Neural cell (in vitro differentiated cells): ENCODE data around the gene GAS5. TPM values are rescaled to one million over a fixed set of nuclear protein-coding genes. Genes with fewer than 3 reads are reported as not detected.
"Not testable (repeated sequence)": the region's sequence is repeated elsewhere in the genome, so short reads cannot be mapped to it uniquely, and the experiment has no call there.

Experiments
- H2AFZ ChIP-seq: fragments of 200-600, 300-800 bp; sonication (generic), shearing (Covaris generic); 2 replicates; pipeline ENCODE4 v1.6.0; 2014; ENCODE audit warnings: low read depth, mild to moderate bottlenecking, antibody characterized with exemption, low read length, moderate library complexity
- H3F3A ChIP-seq: fragments of 200-600 bp; shearing (Covaris generic); 2 replicates; pipeline ENCODE4 v1.6.1; 2016; ENCODE audit warnings: mild to moderate bottlenecking, moderate library complexity, mixed read lengths, antibody characterized with exemption, low read length; ENCODE audit not compliant: insufficient read depth, poor library complexity, severe bottlenecking
- H3K27ac ChIP-seq: fragments of 200-600, 300-800 bp; sonication (generic), shearing (Covaris generic); 2 replicates; pipeline ENCODE4 v1.5.1; 2014; ENCODE audit warnings: mild to moderate bottlenecking, low read length, moderate library complexity
- H3K27me3 ChIP-seq: fragments of 300-800, 200-600 bp; sonication (generic), shearing (Covaris generic); 2 replicates; pipeline ENCODE4 v1.6.0; 2014; ENCODE audit warnings: mild to moderate bottlenecking, low read depth, low read length, moderate library complexity; ENCODE audit not compliant: insufficient read depth
- H3K36me3 ChIP-seq: fragments of 300-800, 200-600 bp; sonication (generic), shearing (Covaris generic); 2 replicates; pipeline ENCODE4 v1.5.1; 2014; ENCODE audit warnings: mild to moderate bottlenecking, antibody characterized with exemption, low read length, moderate library complexity; ENCODE audit not compliant: insufficient read depth
- H3K4me2 ChIP-seq: fragments of 300-800, 200-600 bp; sonication (generic), shearing (Covaris generic); 2 replicates; pipeline ENCODE4 v1.6.0; 2014; ENCODE audit warnings: mild to moderate bottlenecking, low read length
- H3K4me3 ChIP-seq: fragments of 300-800, 200-600 bp; sonication (generic), shearing (Covaris generic); 2 replicates; pipeline ENCODE4 v1.5.1; 2014; ENCODE audit warnings: mild to moderate bottlenecking, low read length, moderate library complexity
- H3K79me2 ChIP-seq: fragments of 200-600 bp; shearing (Covaris generic); replicated peaks from 2 replicates; pipeline ENCODE4 v1.6.0; 2014; ENCODE audit warnings: mild to moderate bottlenecking, low read length, moderate library complexity; ENCODE audit not compliant: insufficient read depth
- H3K9ac ChIP-seq: fragments of 300-800, 200-600 bp; sonication (generic), shearing (Covaris generic); 2 replicates; pipeline ENCODE4 v1.6.1; 2016; ENCODE audit warnings: mild to moderate bottlenecking, low read length, mixed read lengths
- H3K9me2 ChIP-seq: fragments of 200-600 bp; shearing (Covaris generic); 2 replicates; pipeline ENCODE4 v1.6.1; 2016; ENCODE audit warnings: mild to moderate bottlenecking, low read length, mixed read lengths; ENCODE audit not compliant: insufficient read depth
- H3K9me3 ChIP-seq: fragments of 200-600, 300-800 bp; sonication (generic), shearing (Covaris generic); 2 replicates; pipeline ENCODE4 v1.6.1; 2016; ENCODE audit warnings: mild to moderate bottlenecking, mixed run types, low read length, moderate library complexity, mixed read lengths
- H4K20me1 ChIP-seq: fragments of 200-600 bp; shearing (Covaris generic); 2 replicates; pipeline ENCODE4 v1.6.1; 2016; ENCODE audit warnings: mild to moderate bottlenecking, mixed run types; ENCODE audit not compliant: insufficient read depth
- CTCF ChIP-seq: fragments of 450-650 bp; IDR thresholded peaks from 2 replicates; pipeline ENCODE4 v1.5.1; 2014; ENCODE audit warnings: antibody characterized with exemption, mild to moderate bottlenecking, moderate library complexity; ENCODE audit not compliant: poor library complexity, severe bottlenecking
- EP300 ChIP-seq: fragments of 450-650 bp; conservative IDR thresholded peaks from 2 replicates; pipeline ENCODE4 v1.6.1; 2014; ENCODE audit warnings: antibody characterized with exemption, mild to moderate bottlenecking, moderate library complexity; ENCODE audit not compliant: poor library complexity, severe bottlenecking
- EZH2 ChIP-seq: fragments of 200-600, 300-800 bp; shearing (Covaris generic), sonication (generic); IDR thresholded peaks from 2 replicates; pipeline ENCODE4 v1.6.1; 2014; ENCODE audit warnings: antibody characterized with exemption, low read length, borderline replicate concordance, mild to moderate bottlenecking; ENCODE audit not compliant: insufficient read depth, poor library complexity, severe bottlenecking
- MXI1 ChIP-seq: fragments of 450-650 bp; conservative IDR thresholded peaks from 2 replicates; pipeline ENCODE4 v1.6.1; 2014; ENCODE audit warnings: antibody characterized with exemption, mild to moderate bottlenecking; ENCODE audit not compliant: poor library complexity, severe bottlenecking
- POLR2AphosphoS5 ChIP-seq: IDR thresholded peaks from 2 replicates; pipeline ENCODE4 v1.6.1; 2012
- REST ChIP-seq: IDR thresholded peaks from 2 replicates; pipeline ENCODE4 v1.6.1; 2012; ENCODE audit warnings: borderline replicate concordance
- SMC3 ChIP-seq: fragments of 450-650 bp; conservative IDR thresholded peaks from 2 replicates; pipeline ENCODE4 v1.6.1; 2014; ENCODE audit warnings: antibody characterized with exemption, mild to moderate bottlenecking, moderate library complexity; ENCODE audit not compliant: poor library complexity
- TAF1 ChIP-seq: IDR thresholded peaks from 2 replicates; pipeline ENCODE4 v1.6.1; 2012; ENCODE audit warnings: low read depth
- polyA plus RNA-seq: library from polyadenylated mRNA; depleted of rRNA; stranded (reverse); fragments of >200 nt; gene quantifications from 2 replicates; pipeline ENCODE4 v1.2.3, GENCODE V29; 2014

Gene GAS5
- polyA plus RNA-seq, 1 donor from 2014 or later: 1,182 TPM

- peaks cover under 1% of the 10 kb centered on the region for H3K79me2 ChIP-seq
- TF ChIP-seq CTCF (no peak), POLR2AphosphoS5 (no peak), EP300 (no peak), SMC3 (no peak), TAF1 (no peak), EZH2 (no peak)
- H4K20me1 ChIP-seq: no peaks in the 10 kb centered on the region
- no peak overlapping the region for H2AFZ ChIP-seq
- H3K27me3 ChIP-seq: no peaks in the 10 kb centered on the region
- no peak overlapping the region for H3K27ac ChIP-seq
- no peaks in the 10 kb centered on the region for H3K9me2 ChIP-seq
- H3K36me3 ChIP-seq: peaks cover 6% of the 10 kb centered on the region
- H3F3A ChIP-seq: no peaks in the 10 kb centered on the region
- H3K9ac ChIP-seq: no peak overlapping the region
- no peak overlapping the region for H3K4me3 ChIP-seq
- H3K9me3 ChIP-seq: no peaks in the 10 kb centered on the region
- no peak overlapping the region for H3K4me2 ChIP-seq
Measured at GRCh38 chr1:173860065-173860464, 7.7 kb downstream of the GAS5 start.

- H3K27ac ChIP-seq, H3K4me2 ChIP-seq, H3K9me2 ChIP-seq, H3K27me3 ChIP-seq, H3K9me3 ChIP-seq, H3K9ac ChIP-seq, H3K36me3 ChIP-seq, H4K20me1 ChIP-seq, H3K79me2 ChIP-seq, H2AFZ ChIP-seq, H3F3A ChIP-seq, H3K4me3 ChIP-seq: not testable (repeated sequence)
Measured at GRCh38 chr1:173859547-173859946, 8.2 kb downstream of the GAS5 start.

GRCh38 chr1:173857363-173857917 lies 10.3 kb downstream of the GAS5 start:
- no peak overlapping the region for H3K27ac ChIP-seq
- H4K20me1 ChIP-seq: no peaks in the 10 kb centered on the region
- no peak overlapping the region for H2AFZ ChIP-seq
- TF ChIP-seq TAF1 (no peak), SMC3 (no peak), CTCF (no peak), REST (no peak), MXI1 (no peak)
- no peaks in the 10 kb centered on the region for H3K27me3 ChIP-seq
- no peaks in the 10 kb centered on the region for H3F3A ChIP-seq
- H3K4me3 ChIP-seq: no peak overlapping the region
- no peaks in the 10 kb centered on the region for H3K79me2 ChIP-seq
- no peaks in the 10 kb centered on the region for H3K9me2 ChIP-seq
- H3K9ac ChIP-seq: no peak overlapping the region
- no peaks in the 10 kb centered on the region for H3K9me3 ChIP-seq
- H3K36me3 ChIP-seq: peaks cover 5% of the 10 kb centered on the region
- H3K4me2 ChIP-seq: no peak overlapping the region
